GM23338 (cell line): ENCODE measurements around the gene NTM. TPM values are rescaled to one million over a fixed set of nuclear protein-coding genes. Genes with fewer than 3 reads are reported as not detected.

Experiments
- ATAC-seq: fragments of 200-7000 bp; cut with Tn5 transposase; 3 replicates; pipeline ENCODE4 v1.9.1; 2020
- DNase-seq: peaks from one replicate; pipeline ENCODE4 v3.0.0-alpha.2; 2015; ENCODE audit warnings: low spot score
- H2AFZ ChIP-seq: fragments of 200-600 bp; sonication (generic); 2 replicates; pipeline ENCODE4 v1.8.0; 2016; ENCODE audit warnings: antibody characterized with exemption, mild to moderate bottlenecking, moderate library complexity
- H3F3A ChIP-seq: fragments of 200-600 bp; sonication (generic); replicated peaks from 2 replicates; pipeline ENCODE4 v1.8.0; 2017; ENCODE audit warnings: antibody characterized with exemption, mixed run types, low read depth
- H3K27ac ChIP-seq: fragments of 200-600 bp; sonication (generic); 2 replicates; pipeline ENCODE4 v1.6.1; 2016; ENCODE audit warnings: low read depth
- H3K27me3 ChIP-seq: fragments of 200-600 bp; sonication (generic); 2 replicates; pipeline ENCODE4 v1.8.0; 2016; ENCODE audit warnings: mild to moderate bottlenecking, mixed run types, moderate library complexity; ENCODE audit not compliant: insufficient read depth
- H3K36me3 ChIP-seq: fragments of 200-600 bp; sonication (generic); 2 replicates; pipeline ENCODE4 v1.8.0; 2016; ENCODE audit warnings: mild to moderate bottlenecking; ENCODE audit not compliant: insufficient read depth
- H3K4me1 ChIP-seq: fragments of 200-600 bp; sonication (generic); 2 replicates; pipeline ENCODE4 v1.8.0; 2016; ENCODE audit warnings: mild to moderate bottlenecking, moderate library complexity; ENCODE audit not compliant: insufficient read depth
- H3K4me2 ChIP-seq: fragments of 200-600 bp; sonication (generic); 2 replicates; pipeline ENCODE4 v1.7.1; 2017; ENCODE audit warnings: mixed run types
- H3K4me3 ChIP-seq: fragments of 200-600 bp; sonication (generic); 2 replicates; pipeline ENCODE4 v1.6.1; 2016; ENCODE audit warnings: mixed run types
- H3K79me2 ChIP-seq: fragments of 200-600 bp; sonication (generic); replicated peaks from 2 replicates; pipeline ENCODE4 v1.8.0; 2017; ENCODE audit warnings: mild to moderate bottlenecking; ENCODE audit not compliant: insufficient read depth
- H3K9me2 ChIP-seq: fragments of 200-600 bp; sonication (generic); 2 replicates; pipeline ENCODE4 v1.8.0; 2017; ENCODE audit not compliant: insufficient read depth
- H4K20me1 ChIP-seq: fragments of 200-600 bp; sonication (generic); replicated peaks from 2 replicates; pipeline ENCODE4 v1.8.0; 2017; ENCODE audit warnings: mild to moderate bottlenecking; ENCODE audit not compliant: insufficient read depth
- H3K27ac Mint-ChIP-seq: 2 replicates; pipeline ENCODE4 v1.8.0; 2020; ENCODE audit warnings: inconsistent platforms, mild to moderate bottlenecking, moderate library complexity, mixed read lengths
- H3K27me3 Mint-ChIP-seq: 3 replicates; pipeline ENCODE4 v1.8.0; 2022; ENCODE audit warnings: low read depth, mild to moderate bottlenecking, moderate library complexity, mixed read lengths, inconsistent platforms; ENCODE audit not compliant: insufficient read depth, poor library complexity
- H3K36me3 Mint-ChIP-seq: 3 replicates; pipeline ENCODE4 v1.8.0; 2021; ENCODE audit warnings: low read depth, mild to moderate bottlenecking, inconsistent platforms, moderate library complexity, mixed read lengths
- H3K4me1 Mint-ChIP-seq: 3 replicates; pipeline ENCODE4 v1.8.0; 2020; ENCODE audit warnings: mild to moderate bottlenecking, inconsistent platforms, mixed read lengths
- H3K4me3 Mint-ChIP-seq: 3 replicates; pipeline ENCODE4 v1.8.0; 2021; ENCODE audit warnings: moderate library complexity, mild to moderate bottlenecking, inconsistent platforms, mixed read lengths
- H3K9me3 Mint-ChIP-seq: 3 replicates; pipeline ENCODE4 v1.8.0; 2020; ENCODE audit warnings: moderate library complexity, mild to moderate bottlenecking, inconsistent platforms, mixed read lengths
- CREB1 ChIP-seq: fragments of 250-450 bp; sonication (Bioruptor Pico); IDR thresholded peaks from 2 replicates; pipeline ENCODE4 v1.5.0; 2020; ENCODE audit warnings: low read depth, mild to moderate bottlenecking, moderate library complexity
- CTCF ChIP-seq, 2 experiments: fragments of 200-600 bp in 1 of 2; sonication (generic) in 1 of 2; conservative IDR thresholded peaks; 2 replicates each; pipeline versions ENCODE4 v1.5.1 to v1.6.1; 2016 to 2017; ENCODE audit warnings: antibody characterized with exemption in 2 of 2, low read depth in 2 of 2, mild to moderate bottlenecking in 2 of 2, moderate library complexity in 1 of 2
- ETS1 ChIP-seq: IDR thresholded peaks from 2 replicates; pipeline ENCODE4 v1.6.1; 2016; ENCODE audit warnings: antibody characterized with exemption
- EZH2phosphoT487 ChIP-seq: fragments of 200-600 bp; sonication (generic); IDR thresholded peaks from one replicate; pipeline ENCODE4 v1.8.1; 2018; ENCODE audit warnings: antibody characterized with exemption; ENCODE audit not compliant: unreplicated experiment
- JUNB ChIP-seq: IDR thresholded peaks from one replicate; pipeline ENCODE4 v1.6.1; 2016; ENCODE audit warnings: antibody characterized with exemption; ENCODE audit not compliant: unreplicated experiment
- POLR2AphosphoS5 ChIP-seq: IDR thresholded peaks from 2 replicates; pipeline ENCODE4 v1.6.1; 2016; ENCODE audit warnings: antibody characterized with exemption, low read depth
- REST ChIP-seq: IDR thresholded peaks from one replicate; pipeline ENCODE4 v1.6.1; 2018; ENCODE audit warnings: antibody characterized with exemption; ENCODE audit not compliant: unreplicated experiment
- STAT1 ChIP-seq: IDR thresholded peaks from one replicate; pipeline ENCODE4 v1.6.1; 2016; ENCODE audit warnings: antibody characterized with exemption; ENCODE audit not compliant: unreplicated experiment
- ZNF114 ChIP-seq: fragments of 250-450 bp; sonication (Bioruptor Pico); IDR thresholded peaks from 2 replicates; pipeline ENCODE4 v1.5.0; 2020; ENCODE audit warnings: mild to moderate bottlenecking, moderate library complexity
- ZNF462 ChIP-seq: fragments of 250-450 bp; sonication (Bioruptor Pico); IDR thresholded peaks from 2 replicates; pipeline ENCODE4 v1.5.0; 2020; ENCODE audit warnings: mild to moderate bottlenecking, moderate library complexity
- polyA plus RNA-seq: library from polyadenylated mRNA; unstranded; fragments of >200 nt; fragmentation: Nextera tagmentation; extraction: Ambion mirVana; gene quantifications from 2 replicates; pipeline ENCODE4 v1.2.1, GENCODE V29; 2016
- total RNA-seq: library from RNA; depleted of rRNA; stranded (reverse); fragments of >200 nt; shearing (Covaris generic); gene quantifications from 2 replicates; pipeline ENCODE4 v1.2.3, GENCODE V29; 2014

The NTM gene
- total and polyA plus RNA-seq, 2 experiments from 2014 or later: 10.6 to 14.6 TPM

GRCh38 chr11:131838016-131838415 is 467.6 kb downstream of the NTM start (continued):
- TF ChIP-seq ZNF462 (no peak), ETS1 (no peak), JUNB (no peak), CREB1 (no peak)

- H3K27ac Mint-ChIP-seq: no peak overlapping the region
- no peak overlapping the region for H3K4me3 Mint-ChIP-seq
- no peaks in the 10 kb centered on the region for H3K9me2 ChIP-seq
- ATAC-seq (no peak), DNase-seq (no peak)
- no peaks in the 10 kb centered on the region for H3F3A ChIP-seq
- no peaks in the 10 kb centered on the region for H3K36me3 Mint-ChIP-seq
- H3K4me1 ChIP-seq: peaks cover 11% of the 10 kb centered on the region
- no peak overlapping the region for H2AFZ ChIP-seq
- no peaks in the 10 kb centered on the region for H3K79me2 ChIP-seq
- H3K4me1 Mint-ChIP-seq: peaks cover 24% of the 10 kb centered on the region
- no peak overlapping the region for H3K27ac ChIP-seq
- no peaks in the 10 kb centered on the region for H4K20me1 ChIP-seq
- H3K4me3 ChIP-seq: no peak overlapping the region
- no peak overlapping the region for H3K4me2 ChIP-seq
- no peaks in the 10 kb centered on the region for H3K36me3 ChIP-seq
- peaks cover 4% of the 10 kb centered on the region for H3K27me3 Mint-ChIP-seq
- H3K9me3 Mint-ChIP-seq: no peaks in the 10 kb centered on the region
- no peaks in the 10 kb centered on the region for H3K27me3 ChIP-seq
- TF ChIP-seq STAT1 (no peak), POLR2AphosphoS5 (no peak), CREB1 (no peak), REST (no peak), JUNB (no peak), ZNF114 (no peak), EZH2phosphoT487 (no peak), CTCF (conservative IDR thresholded peaks at IDR 0.05; ENCODE audit: low read depth in 2 of 2) (no peak)
Measured at GRCh38 chr11:131839326-131839725, 468.9 kb downstream of the NTM start.
